ENCODE measurements around the gene DLGAP4.

DNA sequence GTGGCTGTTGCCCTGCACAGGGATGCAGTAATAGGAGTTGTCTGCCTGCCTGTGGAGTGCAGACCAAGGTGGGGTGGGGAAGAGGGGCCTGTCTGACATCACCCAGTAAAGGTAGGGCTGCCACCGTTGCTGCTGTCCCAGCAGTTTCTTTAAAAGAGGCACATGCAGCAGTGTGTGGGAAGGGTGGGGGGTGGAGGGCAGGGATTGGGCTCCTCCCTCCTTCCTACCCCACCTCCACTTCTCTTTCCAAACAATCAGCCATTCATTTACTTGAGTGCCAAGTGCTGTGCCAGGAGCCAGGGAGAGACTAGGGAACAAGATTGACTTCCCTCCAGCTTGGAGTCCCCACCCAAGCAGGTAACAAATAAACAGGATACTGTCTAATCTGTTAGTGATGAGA lies 168.4 kb downstream of the DLGAP4 start:
- TF ChIP-seq, protein P1, sequence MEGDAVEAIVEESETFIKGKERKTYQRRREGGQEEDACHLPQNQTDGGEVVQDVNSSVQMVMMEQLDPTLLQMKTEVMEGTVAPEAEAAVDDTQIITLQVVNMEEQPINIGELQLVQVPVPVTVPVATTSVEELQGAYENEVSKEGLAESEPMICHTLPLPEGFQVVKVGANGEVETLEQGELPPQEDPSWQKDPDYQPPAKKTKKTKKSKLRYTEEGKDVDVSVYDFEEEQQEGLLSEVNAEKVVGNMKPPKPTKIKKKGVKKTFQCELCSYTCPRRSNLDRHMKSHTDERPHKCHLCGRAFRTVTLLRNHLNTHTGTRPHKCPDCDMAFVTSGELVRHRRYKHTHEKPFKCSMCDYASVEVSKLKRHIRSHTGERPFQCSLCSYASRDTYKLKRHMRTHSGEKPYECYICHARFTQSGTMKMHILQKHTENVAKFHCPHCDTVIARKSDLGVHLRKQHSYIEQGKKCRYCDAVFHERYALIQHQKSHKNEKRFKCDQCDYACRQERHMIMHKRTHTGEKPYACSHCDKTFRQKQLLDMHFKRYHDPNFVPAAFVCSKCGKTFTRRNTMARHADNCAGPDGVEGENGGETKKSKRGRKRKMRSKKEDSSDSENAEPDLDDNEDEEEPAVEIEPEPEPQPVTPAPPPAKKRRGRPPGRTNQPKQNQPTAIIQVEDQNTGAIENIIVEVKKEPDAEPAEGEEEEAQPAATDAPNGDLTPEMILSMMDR (IDR thresholded peaks at IDR 0.05): no peak
- TF ChIP-seq POLR2A (IDR thresholded peaks at IDR 0.05) (no peak), POLR2AphosphoS5 (IDR thresholded peaks at IDR 0.05) (no peak), EP300 (IDR thresholded peaks at IDR 0.05) (no peak)

Measured in stomach (tissue), 4 donors.